GOT3 (cell line): ENCODE results near the gene COTL1.

ENCODE experiments used
- DNase-seq: peaks from one replicate; lab custom pipeline; 2025; ENCODE audit warnings: mixed read lengths; lab: John Stamatoyannopoulos, UW

COTL1 gene

DNA sequence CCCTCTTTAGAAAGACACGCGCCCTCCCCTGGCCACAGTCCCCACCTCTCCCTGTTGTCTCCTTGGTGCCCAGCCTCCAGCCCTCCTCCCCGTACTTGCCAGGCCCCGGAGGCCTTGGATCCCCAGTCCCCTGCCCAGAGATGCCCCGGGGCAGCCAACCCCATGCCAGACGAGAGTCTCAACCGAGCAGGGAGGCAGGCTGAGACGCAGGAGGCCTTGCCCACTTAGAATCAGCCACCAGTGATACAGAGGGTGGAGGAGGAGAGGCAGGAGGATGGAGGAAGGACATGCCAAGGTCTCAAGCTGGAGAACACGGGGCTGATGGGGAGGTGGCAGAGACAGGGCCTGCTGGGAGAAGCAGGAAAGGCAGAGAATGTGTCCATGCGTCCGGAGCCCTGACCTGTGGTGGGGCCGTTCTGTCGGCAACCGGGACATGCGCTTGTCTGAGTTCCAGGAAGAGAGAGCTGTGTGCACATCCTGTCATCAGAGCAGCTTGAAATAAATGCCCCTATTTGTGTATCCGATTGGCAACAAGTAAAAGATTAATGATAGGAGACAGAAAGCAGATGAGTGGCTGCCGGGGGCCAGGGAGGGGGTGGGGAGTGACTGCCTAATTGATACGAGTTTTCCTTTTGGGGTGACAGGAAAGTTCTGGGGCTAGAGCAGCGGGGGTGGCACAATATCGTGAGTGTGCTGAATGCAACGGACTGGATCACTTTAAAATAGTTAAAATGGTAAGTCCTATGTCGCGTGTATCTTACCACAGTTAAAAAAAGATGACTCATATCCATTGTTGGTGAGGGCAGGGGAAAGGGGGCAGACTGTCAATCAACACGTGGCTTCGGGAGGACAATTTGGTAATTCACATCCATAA lies 68.7 kb downstream of the COTL1 start:
- no peak for DNase-seq

DNA sequence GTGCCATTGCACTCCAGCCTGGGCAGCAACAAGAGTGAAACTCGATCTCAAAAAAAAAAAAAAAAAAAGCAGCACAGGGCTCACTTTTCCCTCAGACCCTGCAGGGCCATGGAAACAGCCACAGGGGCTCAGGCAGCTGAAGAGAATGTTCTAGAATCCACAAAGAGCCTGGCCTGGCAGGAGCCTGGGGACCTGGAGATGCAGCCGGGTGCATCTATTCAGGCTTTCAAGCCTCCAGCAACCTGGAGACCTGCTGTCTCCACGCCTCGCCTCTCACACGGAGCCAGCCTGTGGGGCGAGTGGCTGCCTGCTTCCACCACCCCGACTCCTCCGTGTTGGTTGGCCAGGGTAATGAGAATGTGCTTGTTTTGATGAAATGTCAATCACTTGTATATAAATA lies 69.4 kb downstream of the COTL1 start:
- no peak for DNase-seq

DNA sequence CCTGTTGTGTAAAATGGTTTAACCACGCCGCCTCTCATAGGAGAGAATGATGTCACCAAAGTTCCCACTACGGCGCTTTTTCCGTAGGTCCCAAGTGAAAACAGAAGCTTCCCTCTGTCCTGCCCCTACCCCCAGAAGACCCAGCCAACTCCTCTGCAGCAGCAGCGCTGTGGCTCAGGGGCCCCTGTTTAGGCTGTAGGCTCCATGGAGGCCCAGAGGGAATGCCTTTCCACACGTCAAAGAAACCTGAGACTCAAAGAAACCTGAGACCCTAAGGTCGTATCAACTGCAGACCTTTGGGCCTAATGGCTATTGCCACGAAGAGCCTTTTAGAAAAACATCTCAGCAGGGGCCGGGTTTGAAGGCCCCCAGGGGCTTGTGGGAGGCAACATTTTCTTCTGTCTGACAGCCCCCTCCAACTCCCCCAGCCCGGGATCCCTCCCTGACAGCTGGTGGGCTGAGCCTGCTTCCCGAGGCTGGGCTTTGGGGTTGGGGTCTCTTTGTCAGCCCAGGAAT lies 70.3 kb downstream of the COTL1 start:
- no peak for DNase-seq

DNA sequence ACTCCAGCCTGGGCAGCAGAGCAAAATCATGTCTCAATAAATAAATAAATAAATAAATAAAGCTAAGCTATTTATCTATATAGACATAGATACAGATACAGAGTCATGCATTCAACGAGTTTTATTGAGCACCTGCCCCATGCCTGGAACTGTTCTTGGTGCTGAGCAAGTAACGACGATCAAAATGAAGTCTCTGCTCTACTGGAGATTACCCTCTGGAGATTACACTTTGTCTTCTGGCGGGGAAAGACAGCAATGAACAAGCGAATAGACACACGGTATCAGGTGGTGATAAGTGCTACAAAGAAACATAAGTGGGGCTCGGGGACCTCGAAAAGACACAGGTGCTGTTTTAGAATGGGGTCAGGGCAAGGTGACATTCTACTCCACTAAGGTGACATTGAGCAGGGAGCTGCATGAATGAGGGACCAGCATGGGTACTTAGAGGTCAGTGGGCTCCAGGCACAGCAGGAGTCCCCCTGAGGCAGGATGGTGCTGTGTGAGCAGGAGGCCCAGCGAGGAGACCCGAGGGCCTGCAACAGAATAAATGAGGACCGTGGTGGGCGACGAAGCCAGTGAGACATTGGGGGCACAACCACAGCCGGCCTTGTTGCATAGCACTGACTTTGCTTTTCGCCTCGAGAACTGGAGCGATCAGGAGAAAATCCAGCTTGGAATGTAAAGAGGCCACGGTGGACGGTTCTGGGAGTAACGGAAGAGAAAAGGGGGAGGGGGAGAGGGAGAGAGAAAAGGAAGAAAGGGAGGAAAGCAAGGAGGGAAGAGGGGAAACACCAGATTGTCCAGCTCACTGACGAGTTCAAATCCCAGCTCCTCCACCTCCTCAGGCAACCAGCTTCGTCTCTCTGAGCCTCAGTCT lies 71.0 kb downstream of the COTL1 start:
- DNase-seq: no peak

DNA sequence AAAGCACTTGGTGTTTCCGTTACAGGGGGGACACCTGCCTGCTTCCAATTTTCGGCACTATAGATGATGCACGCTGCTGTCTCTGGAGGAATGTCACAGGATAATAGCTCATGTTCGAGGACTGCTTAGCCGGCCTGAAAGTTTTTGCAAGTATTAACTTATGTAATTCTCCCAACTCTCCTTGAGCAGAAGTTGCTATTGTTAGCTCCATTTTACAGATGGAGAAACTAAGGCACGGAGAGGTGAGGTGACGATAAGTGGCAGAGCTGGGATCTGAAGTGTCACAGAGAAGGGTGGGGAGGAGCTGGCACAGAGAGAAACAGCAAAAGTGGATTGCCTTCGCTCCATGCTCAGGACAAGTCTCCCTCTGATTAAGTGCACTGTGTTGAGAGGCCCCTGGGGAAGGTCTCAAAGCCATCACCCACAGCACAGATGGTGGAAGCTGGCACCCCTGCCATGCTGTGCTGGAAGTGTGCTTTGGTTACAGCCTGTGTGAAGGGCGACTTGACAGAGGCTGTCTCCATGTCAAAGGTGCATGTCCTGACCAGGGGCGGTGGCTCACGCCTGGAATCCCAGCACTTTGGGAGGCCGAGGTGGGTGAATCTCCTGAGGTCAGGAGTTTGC lies 72.7 kb downstream of the COTL1 start:
- no peak for DNase-seq

- DNase-seq: no peak
Observed at GRCh38 chr16:84544031-84544773, 73.7 kb downstream of the COTL1 start.

DNA sequence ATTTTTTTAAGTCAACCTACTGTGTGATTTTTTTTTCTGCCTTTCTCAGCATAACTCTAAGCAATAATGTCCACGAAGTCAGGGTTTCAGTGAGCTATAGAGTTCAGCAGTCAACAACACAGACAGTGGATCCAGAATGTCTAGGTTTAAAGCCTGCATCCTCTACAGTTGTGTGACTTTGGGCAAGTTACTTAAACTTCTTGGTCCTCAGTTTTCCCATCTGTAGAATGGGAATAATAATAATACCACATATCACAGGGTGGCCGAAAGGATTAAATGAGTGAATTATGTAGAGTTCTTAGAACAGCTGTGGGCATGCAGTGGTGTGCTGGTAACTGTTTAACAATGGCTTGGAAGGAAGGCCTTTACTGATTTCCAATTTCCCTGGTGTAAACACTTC lies 74.6 kb downstream of the COTL1 start:
- DNase-seq: no peak

- DNase-seq: no peak
Observed at GRCh38 chr16:84541999-84542817, 75.7 kb downstream of the COTL1 start.

DNA sequence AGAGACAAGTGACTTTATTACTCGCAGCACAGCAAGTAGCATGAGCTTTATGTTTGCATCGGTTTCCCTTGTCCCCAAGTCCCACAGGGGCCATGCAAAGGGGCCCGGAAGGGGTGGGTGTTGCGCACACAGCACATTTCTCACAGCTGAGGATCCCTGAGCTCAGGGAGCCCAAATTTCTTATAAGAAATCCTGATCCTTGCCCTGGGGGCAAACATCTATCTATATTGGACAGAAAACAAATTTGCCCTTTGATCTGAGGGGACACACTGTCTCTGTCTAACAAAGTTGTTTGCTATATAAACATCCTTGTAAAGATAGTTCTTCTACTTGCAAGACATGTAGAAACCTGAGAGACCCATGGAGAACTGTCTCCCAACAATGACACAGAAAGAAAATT lies 77.7 kb downstream of the COTL1 start:
- no peak for DNase-seq

GRCh38 chr16:84538222-84538840 lies 79.5 kb downstream of the COTL1 start:
- DNase-seq: no peak

DNA sequence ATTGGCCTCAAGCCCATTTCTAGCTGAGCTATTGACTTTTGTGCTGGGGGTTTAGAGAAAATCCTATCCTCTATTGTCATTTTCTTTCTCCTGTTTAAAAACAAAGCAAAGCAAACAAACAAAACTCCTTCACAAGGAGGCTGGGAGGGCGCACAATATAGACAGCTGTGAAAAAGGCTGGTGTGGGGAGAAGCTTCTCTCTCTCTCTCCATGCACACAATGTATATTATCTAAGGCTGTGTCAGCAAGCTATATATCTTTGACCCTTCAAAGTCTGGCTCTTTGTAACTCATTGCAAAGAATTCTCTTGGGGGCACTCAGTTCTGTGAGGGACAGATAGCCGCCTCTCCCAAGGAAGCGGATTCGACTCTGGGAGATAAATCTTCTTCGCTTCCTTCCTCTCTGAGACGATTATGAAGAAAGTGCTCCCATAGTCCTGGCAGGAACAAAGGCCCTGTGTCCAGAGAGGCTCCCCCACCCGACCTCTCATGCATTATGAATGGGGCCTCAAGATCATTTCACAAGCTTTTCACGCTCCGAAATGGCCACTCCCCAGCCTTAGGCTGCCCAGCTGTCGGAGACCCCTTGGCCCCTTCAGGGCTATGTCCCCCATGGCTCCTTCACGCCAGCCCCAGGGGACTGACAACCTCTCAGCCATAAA lies 80.3 kb downstream of the COTL1 start:
- DNase-seq: no peak

DNA sequence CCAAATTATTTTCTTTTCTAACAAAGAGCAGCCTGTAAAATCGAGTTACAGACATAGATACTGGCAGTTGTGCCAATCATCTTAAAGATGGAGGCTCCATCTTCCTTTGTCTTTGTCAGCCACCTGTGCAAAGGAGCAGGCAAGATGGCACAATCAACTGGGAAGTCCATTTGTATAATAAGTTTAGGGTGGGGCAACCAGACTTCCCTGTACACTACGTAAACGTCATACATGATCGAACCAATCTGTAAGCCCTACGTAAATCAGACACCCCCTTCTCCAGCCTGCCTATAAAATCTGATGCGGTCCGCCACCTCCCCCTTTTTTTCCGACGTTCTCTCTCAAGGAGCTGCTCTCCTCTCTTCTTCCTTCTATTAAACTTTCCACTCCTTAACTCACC lies 82.0 kb downstream of the COTL1 start:
- DNase-seq: no peak

GRCh38 chr16:84535408-84535807 lies 82.5 kb downstream of the COTL1 start:
- DNase-seq: no peak

DNA sequence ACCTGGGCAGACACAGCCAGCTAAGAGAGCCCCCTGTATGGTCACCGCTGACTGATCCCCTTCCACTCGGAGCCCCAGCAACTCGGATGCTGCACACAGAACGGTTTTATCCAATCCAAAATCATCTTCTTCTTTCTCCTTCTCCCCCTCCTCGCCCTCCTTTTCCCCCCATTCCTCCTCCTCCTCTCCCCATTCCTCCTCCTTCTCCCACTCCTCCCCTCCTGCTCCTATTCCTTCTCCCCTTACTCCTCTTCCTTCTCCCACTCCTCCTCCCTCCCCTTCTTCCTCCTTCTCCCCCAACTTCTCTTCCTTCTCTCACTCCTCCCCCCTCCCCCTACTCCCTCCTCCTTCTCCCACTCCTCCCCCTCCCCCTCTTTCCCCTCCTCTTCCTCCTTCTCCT lies 83.1 kb downstream of the COTL1 start:
- no peak for DNase-seq

GRCh38 chr16:84532855-84533486 lies 84.9 kb downstream of the COTL1 start:
- DNase-seq: no peak

DNA sequence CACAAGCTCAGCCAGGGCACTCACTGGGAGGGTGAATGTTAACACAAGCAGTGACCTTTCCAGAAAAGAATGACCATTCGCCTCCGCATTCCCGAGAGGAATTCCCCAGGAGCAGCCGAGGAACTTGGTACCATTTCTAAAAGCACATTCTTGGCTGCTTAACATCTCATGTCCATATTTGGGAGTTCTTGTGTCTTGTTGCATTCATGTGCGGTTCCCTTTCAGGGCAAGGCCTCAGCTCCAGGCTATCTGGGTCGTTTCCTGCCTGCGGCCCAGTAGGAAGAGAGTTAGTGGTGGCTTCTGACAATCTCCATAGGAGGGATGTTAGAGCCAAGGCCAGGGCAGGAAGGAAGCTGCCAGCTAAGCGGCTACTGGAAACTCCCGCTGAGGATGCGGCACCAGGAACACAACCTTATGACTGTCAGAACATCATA lies 85.6 kb downstream of the COTL1 start:
- DNase-seq: peak; percentile 21

DNA sequence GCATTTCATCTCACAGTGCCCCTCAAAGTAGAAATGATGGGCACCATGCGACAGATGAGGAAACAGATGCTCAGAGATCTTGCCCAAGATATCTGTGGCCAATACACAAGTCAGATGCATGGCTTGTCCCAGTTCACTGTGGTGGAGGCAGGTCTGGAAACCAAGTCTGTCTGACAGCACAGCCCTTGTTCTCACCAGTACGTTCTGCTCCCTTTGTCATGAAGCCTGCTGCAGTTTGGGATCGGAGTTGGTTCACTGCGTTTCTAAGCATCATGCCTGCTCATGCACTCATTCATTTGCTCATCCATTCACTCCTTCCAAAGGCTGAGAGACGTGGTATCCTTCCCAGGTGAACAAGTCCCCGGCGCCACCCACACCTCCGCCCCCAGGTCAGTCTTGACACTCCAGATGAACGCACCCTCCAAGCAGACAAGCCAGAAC lies 86.2 kb downstream of the COTL1 start:
- DNase-seq: no peak

GRCh38 chr16:84530590-84530989 lies 87.3 kb downstream of the COTL1 start:
- DNase-seq: no peak

DNA sequence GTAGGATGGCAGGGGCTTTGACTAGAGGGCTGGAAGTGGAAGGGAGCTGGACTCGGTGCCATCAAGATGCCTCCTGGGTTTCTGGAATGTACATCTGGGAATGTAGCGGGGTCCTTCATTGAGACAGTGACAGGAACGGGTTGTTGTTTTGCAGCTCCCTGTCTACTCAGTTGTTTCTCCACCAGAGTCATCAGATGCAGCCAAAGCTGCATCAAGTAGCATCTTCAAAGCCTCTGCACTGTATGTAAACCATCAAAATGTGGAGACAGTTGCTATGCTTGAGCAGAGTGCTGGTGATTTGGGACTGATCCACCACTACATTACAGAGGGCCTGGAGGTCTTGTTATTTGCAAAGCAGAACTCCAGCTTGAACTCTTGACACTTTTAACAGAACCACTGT lies 88.3 kb downstream of the COTL1 start:
- DNase-seq: no peak
